ENCODE data around the gene FES.
"Not testable (repeated sequence)": the region's sequence is repeated elsewhere in the genome, so short reads cannot be mapped to it uniquely, and the experiment has no call there.

The FES gene

DNA sequence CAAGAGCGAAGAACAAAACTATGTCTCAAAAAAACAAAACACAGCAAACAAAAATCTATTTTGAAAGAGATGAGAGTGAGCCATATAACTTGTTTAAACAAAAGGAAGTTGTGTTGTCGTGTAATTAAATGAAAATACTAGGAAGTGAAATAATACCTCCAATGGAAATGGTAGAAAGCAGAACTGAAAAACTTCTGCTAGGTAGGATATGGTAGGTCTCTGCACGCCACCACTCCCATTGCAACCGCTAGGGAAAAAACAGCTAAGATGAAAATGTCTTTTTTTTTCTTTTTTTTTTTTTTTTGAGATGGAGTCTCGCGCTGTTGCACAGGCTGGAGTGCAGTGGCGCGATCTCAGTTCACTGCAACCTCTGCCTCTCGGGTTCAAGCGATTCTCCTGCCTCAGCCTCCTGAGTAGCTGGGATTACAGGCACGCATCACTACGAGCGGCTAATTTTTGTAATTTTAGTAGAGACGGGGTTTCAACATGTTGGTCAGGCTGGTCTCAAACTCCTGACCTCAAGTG lies 12.9 kb downstream of the FES start:
- not testable (repeated sequence) for DNase-seq, H3K36me3 Mint-ChIP-seq, H3K27ac Mint-ChIP-seq, H3K4me3 Mint-ChIP-seq, H3K9me3 Mint-ChIP-seq, H3K27me3 Mint-ChIP-seq
- H3K4me1 Mint-ChIP-seq: peaks cover 15% of the 10 kb centered on the region
- CTCF ChIA-PET: interaction anchor here (4.4 to 7.3 kb wide), 2 partner anchors 11 to 36 kb away, joined by 26 to 51 read pairs; partner anchors contain the start of genes HDDC3 and UNC45A

DNA sequence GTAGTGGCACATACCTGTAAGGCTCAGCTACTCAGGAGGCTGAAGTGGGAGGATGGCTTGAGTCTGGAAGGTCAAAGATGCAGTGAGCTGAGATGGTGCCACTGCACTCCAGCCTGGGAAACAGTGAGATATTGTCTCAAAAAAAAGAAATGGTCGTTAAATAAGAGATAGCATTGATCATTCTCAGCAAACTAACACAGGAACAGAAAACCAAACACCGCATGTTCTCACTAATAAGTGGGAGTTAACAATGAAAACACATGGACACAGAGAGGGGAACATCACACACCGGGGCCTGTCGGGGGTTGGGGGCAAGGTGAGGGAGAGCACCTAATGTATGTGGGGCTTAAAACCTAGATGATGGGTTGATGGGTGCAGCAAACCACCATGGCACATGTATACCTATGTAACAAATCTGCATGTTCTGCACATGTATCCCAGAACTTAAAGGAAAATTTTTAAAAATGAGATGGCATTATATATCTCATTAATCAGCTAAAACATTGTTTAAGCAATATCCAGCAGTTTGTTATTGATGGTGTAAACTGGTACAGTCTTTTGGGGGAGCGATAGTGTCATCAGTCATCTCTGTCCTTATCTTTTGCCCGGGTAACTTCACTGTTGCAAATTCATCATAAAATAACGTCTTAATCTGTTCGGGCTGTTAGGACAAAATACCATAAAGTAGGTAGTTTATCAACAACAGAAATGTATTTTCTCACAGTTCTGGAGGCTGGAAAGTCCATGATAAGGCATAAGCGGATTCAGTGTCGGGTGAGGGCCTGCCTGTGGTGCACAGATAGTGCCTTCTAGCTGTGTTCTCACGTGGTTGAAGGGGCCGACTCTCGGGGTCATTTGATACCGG lies 17.1 kb downstream of the FES start:
- H3K27me3 Mint-ChIP-seq: peaks cover 4% of the 10 kb centered on the region
- H3K9me3 Mint-ChIP-seq: no peaks in the 10 kb centered on the region
- peak overlapping the region; percentile 86 for H3K4me3 Mint-ChIP-seq
- H3K36me3 Mint-ChIP-seq: peaks cover 19% of the 10 kb centered on the region
- CTCF ChIA-PET: interaction anchor here (0.6 to 7.6 kb wide), 8 partner anchors 11 to 260 kb away, joined by 3 to 160 read pairs (median 3); partner anchors contain the start of genes BLM, HDDC3 and UNC45A
- peaks cover 35% of the 10 kb centered on the region for H3K4me1 Mint-ChIP-seq
- peak overlapping the region; percentile 94 for H3K27ac Mint-ChIP-seq
- no peak for DNase-seq

DNA sequence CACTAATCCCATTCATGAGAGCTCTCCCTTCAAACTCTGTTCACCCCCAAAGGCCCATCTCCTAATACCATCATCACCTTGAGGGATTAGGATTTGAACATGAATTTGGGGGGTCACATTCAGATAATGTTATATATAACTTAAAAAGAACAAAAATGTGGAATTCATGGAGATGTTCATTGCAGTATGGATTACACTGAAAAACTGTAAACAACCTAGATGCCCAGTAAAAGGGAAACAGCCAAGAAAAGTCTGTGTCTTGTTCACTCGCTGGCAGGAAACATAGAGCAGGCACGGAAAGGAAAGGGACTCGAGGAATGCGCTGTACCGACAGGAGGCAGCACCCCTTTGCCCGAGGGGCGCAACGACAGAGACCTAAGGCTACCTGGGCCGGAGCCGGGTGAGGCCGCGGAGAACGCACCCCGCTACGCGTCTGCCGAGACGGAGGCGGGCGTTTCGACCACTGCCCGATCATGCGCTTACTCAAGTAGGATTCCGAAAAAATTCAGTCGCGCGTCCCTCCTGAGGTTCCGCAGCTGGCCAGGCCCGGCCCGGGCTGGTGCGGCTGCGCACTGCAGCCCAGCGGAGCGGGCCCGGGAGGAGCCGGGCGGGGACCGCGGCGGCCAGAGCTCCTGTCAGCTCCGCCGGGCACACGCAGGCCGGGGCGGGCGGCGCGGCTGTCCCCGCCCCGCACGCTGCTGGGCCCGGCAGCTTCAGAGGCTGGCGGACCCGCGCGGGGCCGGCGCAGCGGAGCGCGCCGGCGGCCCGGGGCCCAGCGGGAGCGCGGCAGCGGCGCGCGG lies 17.9 kb downstream of the FES start:
- Mint-ChIP-seq H3K36me3 (peaks cover 18% of the 10 kb centered on the region), H3K27ac (peak overlapping the region; percentile 94), H3K27me3 (peaks cover 4% of the 10 kb centered on the region), H3K4me3 (peak overlapping the region; percentile 86), H3K9me3 (no peaks in the 10 kb centered on the region), H3K4me1 (peaks cover 35% of the 10 kb centered on the region)
- peak; percentile 81 for DNase-seq
- CTCF ChIA-PET: interaction anchor here (0.7 to 7.6 kb wide), 10 partner anchors 12 to 254 kb away, joined by 3 to 160 read pairs (median 4); partner anchors contain the start of genes BLM, HDDC3 and UNC45A

DNA sequence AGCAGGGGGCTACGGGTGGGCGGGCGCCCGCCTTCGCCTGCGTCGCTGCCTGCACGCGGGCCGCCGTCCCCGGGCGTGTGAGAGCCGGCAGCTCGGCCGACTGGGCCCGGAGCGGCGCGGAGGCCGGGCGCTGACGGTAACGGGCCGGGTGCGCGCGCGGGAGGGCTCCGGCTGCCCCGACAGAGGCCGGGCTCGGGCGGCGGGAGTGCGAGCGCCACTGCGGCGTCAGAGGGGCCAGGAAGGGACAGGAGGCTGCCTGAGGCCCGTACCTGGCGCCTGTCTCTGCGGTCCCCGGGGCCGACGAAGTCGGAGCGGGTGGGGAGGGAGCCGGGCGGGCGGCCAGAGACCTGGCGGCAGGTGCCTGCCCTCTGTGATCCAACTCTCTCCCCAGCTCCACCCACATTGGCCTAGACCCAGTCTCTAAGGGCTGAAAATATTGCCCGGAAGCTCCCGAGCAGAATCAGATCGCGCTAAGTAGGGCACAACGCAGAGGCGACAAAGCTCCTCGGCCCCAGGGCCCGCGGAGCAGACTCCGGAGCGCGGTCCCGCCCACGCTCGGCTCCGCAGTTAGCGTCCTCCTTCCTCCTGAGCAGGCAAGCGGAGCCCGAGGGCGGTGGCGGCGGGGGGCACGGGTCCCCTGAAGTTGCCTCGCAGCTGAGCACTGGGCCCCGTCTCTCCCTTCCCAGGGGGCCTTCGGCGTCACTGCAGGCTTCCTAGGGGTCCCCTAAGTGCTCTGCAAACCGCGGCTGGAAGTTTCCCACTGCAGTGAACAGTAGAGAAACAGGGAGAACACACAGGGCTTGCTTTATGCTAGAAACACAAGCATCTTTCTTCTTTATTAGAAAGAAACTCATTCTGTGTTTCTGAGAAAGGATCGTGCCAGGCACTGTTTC lies 18.8 kb downstream of the FES start, which contains the start of gene MAN2A2:
Gene MAN2A2, plus strand, starts transcription at position 463 of the 893 bp plus-strand sequence. CDS start 906 bp downstream, outside the sequence.
- Mint-ChIP-seq H3K4me1 (peaks cover 35% of the 10 kb centered on the region), H3K27ac (peak within 1 kb of the TSS; percentile 94), H3K27me3 (no peaks in the 10 kb centered on the region), H3K9me3 (no peaks in the 10 kb centered on the region), H3K36me3 (peaks cover 24% of the 10 kb centered on the region), H3K4me3 (peak within 1 kb of the TSS; percentile 86)
- CTCF ChIA-PET: interaction anchor here (0.6 to 7.6 kb wide), 14 partner anchors 8 to 583 kb away, joined by 3 to 160 read pairs (median 4); partner anchors contain the start of genes BLM, HDDC3 and UNC45A
- DNase-seq: peak; percentile 82

DNA sequence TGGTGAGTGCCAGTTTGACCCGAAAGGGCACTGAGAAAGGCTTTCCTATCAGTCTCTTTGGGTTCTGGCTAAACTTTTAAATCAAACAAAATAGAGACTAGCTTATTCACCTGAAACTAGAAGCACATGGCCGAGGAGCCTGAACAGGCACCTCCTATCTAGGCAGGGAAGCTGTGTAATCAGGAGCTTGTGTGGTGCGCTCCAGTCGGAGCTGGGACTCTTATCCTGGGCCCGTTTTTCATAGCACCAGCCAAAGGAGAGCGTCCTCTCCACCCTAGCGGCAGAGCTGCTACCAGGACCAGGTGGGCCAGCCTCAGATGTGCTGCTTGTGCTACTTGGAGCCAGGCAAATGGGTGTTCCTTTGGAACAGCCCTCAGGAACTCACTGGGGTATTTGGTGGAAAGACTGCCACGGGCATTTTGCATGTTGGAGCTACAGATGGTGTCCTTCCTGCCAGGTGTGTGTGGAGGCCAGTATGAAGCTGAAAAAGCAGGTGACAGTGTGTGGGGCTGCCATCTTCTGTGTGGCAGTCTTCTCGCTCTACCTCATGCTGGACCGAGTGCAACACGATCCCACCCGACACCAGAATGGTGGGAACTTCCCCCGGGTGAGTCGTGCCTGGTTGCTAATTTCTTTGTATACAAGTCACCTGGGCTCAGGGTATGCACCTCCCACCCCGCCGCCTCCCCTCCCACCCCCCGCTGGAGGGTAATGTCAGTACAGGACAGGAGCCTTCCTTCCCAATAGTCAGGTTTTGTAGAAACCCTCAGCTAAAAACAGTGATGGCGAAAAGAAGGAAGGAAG lies 19.6 kb downstream of the FES start:
- H3K27ac Mint-ChIP-seq: peak overlapping the region; percentile 90
- peaks cover 35% of the 10 kb centered on the region for H3K4me1 Mint-ChIP-seq
- peaks cover 27% of the 10 kb centered on the region for H3K36me3 Mint-ChIP-seq
- H3K4me3 Mint-ChIP-seq: peak overlapping the region; percentile 78
- no peaks in the 10 kb centered on the region for H3K27me3 Mint-ChIP-seq
- CTCF ChIA-PET: interaction anchor here (0.7 to 7.6 kb wide), 12 partner anchors 9 to 584 kb away, joined by 3 to 160 read pairs (median 4); partner anchors contain the start of genes HDDC3 and UNC45A
- H3K9me3 Mint-ChIP-seq: no peaks in the 10 kb centered on the region
- no peak for DNase-seq

DNA sequence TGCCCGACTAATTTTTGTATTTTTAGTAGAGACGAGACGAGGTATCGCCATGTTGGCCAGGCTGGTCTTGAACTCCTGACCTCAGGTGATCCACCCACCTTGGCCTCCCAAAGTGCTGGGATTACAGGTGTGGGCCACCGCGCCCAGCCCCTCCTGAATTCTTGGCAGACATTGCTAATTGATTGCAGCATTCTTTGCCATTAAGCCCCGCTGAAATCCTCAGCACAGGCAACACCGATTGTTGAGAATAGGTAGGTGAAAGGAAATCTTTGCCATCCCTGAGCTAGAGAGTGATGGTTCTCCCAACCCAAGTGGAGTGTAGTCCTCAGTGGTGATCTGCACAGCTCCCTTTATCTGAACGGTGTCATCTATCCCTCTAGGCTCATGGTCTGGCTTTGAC lies 20.4 kb downstream of the FES start:
- no peak for DNase-seq
- CTCF ChIA-PET: interaction anchor here (1.0 to 7.6 kb wide), 7 partner anchors 9 to 197 kb away, joined by 3 to 160 read pairs (median 3); partner anchors contain the start of genes HDDC3 and UNC45A
- Mint-ChIP-seq H3K36me3 (peaks cover 32% of the 10 kb centered on the region), H3K4me3 (peak overlapping the region; percentile 52), H3K4me1 (peaks cover 32% of the 10 kb centered on the region), H3K27me3 (no peaks in the 10 kb centered on the region), H3K27ac (peak overlapping the region; percentile 28), H3K9me3 (no peaks in the 10 kb centered on the region)

DNA sequence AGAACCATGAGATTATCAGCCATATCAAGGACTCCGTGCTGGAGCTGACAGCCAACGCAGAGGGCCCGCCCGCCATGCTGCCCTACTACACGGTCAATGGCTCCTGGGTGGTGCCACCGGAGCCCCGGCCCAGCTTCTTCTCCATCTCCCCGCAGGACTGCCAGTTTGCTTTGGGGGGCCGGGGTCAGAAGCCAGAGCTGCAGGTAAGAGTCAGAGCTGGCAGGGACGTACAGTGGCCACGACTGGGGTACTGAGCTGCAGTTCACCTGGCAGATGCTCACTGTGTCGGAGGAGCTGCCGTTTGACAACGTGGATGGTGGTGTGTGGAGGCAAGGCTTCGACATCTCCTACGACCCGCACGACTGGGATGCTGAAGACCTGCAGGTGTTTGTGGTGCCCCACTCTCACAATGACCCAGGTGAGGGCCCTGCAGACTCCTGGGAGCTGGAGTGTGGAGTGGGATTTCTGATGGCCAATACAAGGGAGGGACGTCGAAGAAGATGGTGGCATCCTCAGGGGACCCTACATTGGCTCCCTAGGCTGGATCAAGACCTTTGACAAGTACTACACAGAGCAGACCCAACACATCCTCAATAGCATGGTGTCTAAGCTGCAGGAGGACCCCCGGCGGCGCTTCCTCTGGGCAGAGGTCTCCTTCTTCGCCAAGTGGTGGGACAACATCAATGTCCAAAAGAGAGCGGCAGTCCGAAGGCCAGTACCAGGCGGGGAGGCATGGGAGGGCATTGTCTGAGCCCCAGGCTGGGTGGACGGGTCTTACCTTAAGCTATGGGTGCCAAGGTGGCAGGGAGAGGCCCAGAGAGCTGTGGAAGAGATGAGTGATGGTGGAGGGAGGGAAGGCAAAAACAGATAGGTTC lies 21.2 kb downstream of the FES start:
- Mint-ChIP-seq H3K36me3 (peaks cover 37% of the 10 kb centered on the region), H3K4me3 (peak overlapping the region; percentile 27), H3K27ac (peak overlapping the region; percentile 61), H3K27me3 (no peaks in the 10 kb centered on the region), H3K4me1 (peaks cover 32% of the 10 kb centered on the region), H3K9me3 (no peaks in the 10 kb centered on the region)
- DNase-seq: no peak
- CTCF ChIA-PET: interaction anchor here (1.0 to 7.6 kb wide), 5 partner anchors 9 to 198 kb away, joined by 3 to 160 read pairs (median 3); partner anchors contain the start of genes HDDC3 and UNC45A

DNA sequence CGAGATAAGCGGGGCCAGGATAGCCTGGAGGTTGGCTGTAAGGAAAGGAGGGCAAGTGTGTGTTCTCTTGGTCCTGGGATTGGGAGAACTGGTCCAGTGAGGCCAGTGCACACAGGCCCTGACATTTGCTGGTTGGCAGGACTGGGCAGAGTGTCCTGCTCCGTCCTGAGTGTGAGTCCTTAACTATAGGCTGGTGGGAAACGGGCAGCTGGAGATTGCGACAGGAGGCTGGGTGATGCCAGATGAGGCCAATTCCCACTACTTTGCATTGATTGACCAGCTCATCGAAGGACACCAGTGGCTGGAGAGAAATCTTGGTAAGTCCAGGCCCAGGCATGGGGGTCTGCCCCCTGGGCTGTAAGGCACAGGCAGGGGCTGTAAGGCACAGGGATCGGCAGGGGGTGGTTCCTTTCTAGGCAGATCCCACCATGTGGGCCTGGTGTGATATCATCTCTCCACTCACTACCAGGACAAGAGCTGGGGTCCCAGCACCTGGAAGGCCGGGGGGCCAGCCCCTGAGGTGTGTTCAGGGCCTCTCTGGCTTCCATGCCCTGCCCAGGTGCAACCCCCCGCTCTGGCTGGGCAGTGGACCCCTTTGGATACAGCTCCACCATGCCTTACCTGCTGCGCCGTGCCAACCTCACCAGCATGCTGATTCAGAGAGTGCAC lies 22.0 kb downstream of the FES start:
- H3K9me3 Mint-ChIP-seq: no peaks in the 10 kb centered on the region
- peaks cover 29% of the 10 kb centered on the region for H3K4me1 Mint-ChIP-seq
- H3K27ac Mint-ChIP-seq: no peak overlapping the region
- no peaks in the 10 kb centered on the region for H3K27me3 Mint-ChIP-seq
- no peak overlapping the region for H3K4me3 Mint-ChIP-seq
- no peak for DNase-seq
- CTCF ChIA-PET: interaction anchor here (7.6 kb wide), 1 partner anchor 26 kb away, joined by 160 read pairs; the partner anchor contains the start of genes HDDC3 and UNC45A
- H3K36me3 Mint-ChIP-seq: peaks cover 38% of the 10 kb centered on the region

DNA sequence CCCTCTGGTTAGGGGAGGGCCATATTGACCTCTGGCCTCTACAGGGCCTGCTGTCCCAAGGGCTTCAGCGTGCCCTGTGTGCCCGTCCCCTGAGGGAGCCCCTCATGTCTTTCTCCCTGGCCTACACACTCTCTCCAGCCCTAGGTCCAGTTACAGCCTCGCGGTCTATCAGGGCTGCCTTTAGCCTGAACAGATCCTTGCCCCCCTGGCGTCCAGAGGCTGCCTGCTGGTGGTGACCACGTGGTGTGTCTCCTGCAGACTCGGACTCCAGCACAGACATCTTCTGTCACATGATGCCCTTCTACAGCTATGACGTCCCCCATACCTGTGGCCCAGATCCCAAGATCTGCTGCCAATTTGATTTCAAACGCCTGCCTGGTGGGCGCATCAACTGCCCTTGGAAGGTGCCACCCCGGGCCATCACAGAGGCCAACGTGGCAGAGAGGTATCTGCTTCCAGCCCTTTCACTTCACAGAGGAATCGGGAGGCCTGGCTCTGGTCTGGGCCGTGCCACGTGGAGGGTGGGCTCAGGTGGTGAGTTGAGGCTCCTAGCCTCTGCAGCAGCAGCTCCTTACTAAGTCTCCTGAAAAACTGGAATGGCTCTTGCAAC lies 22.9 kb downstream of the FES start:
- no peak overlapping the region for H3K27ac Mint-ChIP-seq
- CTCF ChIA-PET: interaction anchor here (7.6 kb wide), 1 partner anchor 25 kb away, joined by 160 read pairs; the partner anchor contains the start of genes HDDC3 and UNC45A
- H3K36me3 Mint-ChIP-seq: peaks cover 40% of the 10 kb centered on the region
- no peak overlapping the region for H3K4me3 Mint-ChIP-seq
- H3K9me3 Mint-ChIP-seq: no peaks in the 10 kb centered on the region
- no peak for DNase-seq
- peaks cover 21% of the 10 kb centered on the region for H3K4me1 Mint-ChIP-seq
- H3K27me3 Mint-ChIP-seq: no peaks in the 10 kb centered on the region

DNA sequence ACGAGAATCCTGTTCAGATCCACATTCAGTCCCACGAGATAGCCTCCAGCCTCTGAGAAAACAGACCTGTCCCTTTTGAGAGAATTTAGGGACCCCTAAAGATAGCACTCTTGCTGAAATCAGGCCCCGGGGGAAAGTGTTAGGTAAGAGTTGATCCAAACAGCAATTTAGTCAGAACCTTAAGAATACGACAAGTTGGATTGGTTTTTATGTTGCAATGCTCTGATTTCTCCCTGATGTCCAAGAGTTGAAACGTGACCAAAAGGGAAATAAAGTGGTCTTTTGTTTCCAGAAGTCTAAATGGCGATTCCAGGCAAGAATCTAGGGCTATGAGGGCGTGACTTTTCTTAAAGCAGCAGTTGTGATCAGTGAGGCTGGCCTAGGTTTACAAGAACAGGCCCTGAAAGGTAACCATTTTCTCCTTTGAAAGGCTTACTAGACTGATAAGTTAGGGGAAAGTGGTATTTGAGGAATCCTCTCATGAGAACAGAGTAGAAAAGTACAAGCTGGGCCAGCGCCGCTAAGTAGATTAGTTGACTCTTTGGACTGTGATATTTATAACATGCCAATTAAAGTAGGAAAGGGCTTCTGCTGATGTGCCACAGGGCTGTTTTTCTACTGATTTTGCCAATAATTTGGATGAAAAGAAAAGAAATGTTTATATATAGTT lies 23.7 kb downstream of the FES start:
- H3K9me3 Mint-ChIP-seq: no peaks in the 10 kb centered on the region
- H3K36me3 Mint-ChIP-seq: peaks cover 45% of the 10 kb centered on the region
- CTCF ChIA-PET: interaction anchor here (0.6 kb wide), 1 partner anchor 622 kb away, joined by 3 read pairs; no protein-coding TSS in a partner anchor
- no peak overlapping the region for H3K4me3 Mint-ChIP-seq
- H3K4me1 Mint-ChIP-seq: peaks cover 19% of the 10 kb centered on the region
- H3K27ac Mint-ChIP-seq: no peak overlapping the region
- no peaks in the 10 kb centered on the region for H3K27me3 Mint-ChIP-seq
- DNase-seq: no peak

All from activated naive CD4-positive, alpha-beta T cell treated with anti-CD3 and anti-CD28 coated beads, Interleukin-2, amount 10 ng/mL, durations not matched to agents 7 days and 5 days (primary cell).